Neural crest cell (in vitro differentiated cells): ENCODE data around the gene C5orf22. TPM values are rescaled to one million over a fixed set of nuclear protein-coding genes. Genes with fewer than 3 reads are reported as not detected.

Experiments
- DNase-seq: peaks from one replicate; pipeline ENCODE4 v3.0.0; 2021; ENCODE audit warnings: low read depth, mixed read lengths, low spot score
- H3K27ac Mint-ChIP-seq: one replicate; pipeline ENCODE4 v1.8.0; 2021; ENCODE audit warnings: mild to moderate bottlenecking, mixed read lengths; ENCODE audit not compliant: unreplicated experiment
- H3K27me3 Mint-ChIP-seq: 2 replicates; pipeline ENCODE4 v1.8.0; 2021; ENCODE audit warnings: low read depth, mild to moderate bottlenecking, mixed read lengths
- H3K36me3 Mint-ChIP-seq: 2 replicates; pipeline ENCODE4 v1.8.0; 2021; ENCODE audit warnings: low read depth, mild to moderate bottlenecking, mixed read lengths
- H3K4me1 Mint-ChIP-seq: 2 replicates; pipeline ENCODE4 v1.8.0; 2021; ENCODE audit warnings: mixed read lengths
- H3K4me3 Mint-ChIP-seq: one replicate; pipeline ENCODE4 v1.8.0; 2021; ENCODE audit warnings: mild to moderate bottlenecking, mixed read lengths
- H3K9me3 Mint-ChIP-seq: 2 replicates; pipeline ENCODE4 v1.8.0; 2021; ENCODE audit warnings: mixed read lengths
- total RNA-seq: library from RNA; stranded (reverse); gene quantifications from 2 replicates; pipeline ENCODE4 v1.2.1, GENCODE V29; 2021
- TF ChIP-seq, protein P1 (sequence below): fragments of 200-600 bp; sonication (generic); conservative IDR thresholded peaks from 2 replicates; pipeline ENCODE4 v1.5.0; 2021; ENCODE audit warnings: antibody characterized with exemption, mild to moderate bottlenecking

Gene C5orf22
- total RNA-seq, 1 donor from 2014 or later = 33.5 TPM

DNA sequence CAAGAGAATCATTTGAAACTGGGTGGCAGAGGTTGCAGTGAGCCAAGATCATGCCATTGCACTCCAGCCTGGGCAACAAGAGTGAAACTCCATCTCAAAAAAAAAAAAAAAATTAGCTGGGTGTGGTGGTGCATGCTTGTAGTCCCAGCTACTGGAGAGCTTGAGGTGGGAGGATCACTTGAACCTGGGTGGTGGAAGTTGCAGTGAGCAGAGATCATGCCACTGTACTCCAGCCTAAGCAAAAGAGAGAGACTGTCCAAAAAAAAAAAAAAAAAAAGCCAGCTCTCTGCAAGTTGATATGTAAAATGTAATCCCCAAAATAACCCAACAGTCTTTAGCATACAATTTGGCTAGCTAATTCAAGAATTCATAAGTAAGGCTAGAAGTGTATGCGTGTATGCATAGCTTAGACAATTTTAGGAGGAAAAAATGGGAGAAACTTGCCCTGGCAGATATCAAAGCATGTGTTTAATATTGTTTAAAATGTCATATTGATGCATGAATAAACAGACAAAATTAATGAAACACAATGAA lies 36.3 kb downstream of the C5orf22 start:
- TF ChIP-seq, protein P1, sequence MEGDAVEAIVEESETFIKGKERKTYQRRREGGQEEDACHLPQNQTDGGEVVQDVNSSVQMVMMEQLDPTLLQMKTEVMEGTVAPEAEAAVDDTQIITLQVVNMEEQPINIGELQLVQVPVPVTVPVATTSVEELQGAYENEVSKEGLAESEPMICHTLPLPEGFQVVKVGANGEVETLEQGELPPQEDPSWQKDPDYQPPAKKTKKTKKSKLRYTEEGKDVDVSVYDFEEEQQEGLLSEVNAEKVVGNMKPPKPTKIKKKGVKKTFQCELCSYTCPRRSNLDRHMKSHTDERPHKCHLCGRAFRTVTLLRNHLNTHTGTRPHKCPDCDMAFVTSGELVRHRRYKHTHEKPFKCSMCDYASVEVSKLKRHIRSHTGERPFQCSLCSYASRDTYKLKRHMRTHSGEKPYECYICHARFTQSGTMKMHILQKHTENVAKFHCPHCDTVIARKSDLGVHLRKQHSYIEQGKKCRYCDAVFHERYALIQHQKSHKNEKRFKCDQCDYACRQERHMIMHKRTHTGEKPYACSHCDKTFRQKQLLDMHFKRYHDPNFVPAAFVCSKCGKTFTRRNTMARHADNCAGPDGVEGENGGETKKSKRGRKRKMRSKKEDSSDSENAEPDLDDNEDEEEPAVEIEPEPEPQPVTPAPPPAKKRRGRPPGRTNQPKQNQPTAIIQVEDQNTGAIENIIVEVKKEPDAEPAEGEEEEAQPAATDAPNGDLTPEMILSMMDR = no peak
- no peaks in the 10 kb centered on the region for H3K4me1 Mint-ChIP-seq
- H3K27ac Mint-ChIP-seq = no peak overlapping the region
- H3K27me3 Mint-ChIP-seq = no peaks in the 10 kb centered on the region
- H3K9me3 Mint-ChIP-seq = peaks cover 7% of the 10 kb centered on the region
- DNase-seq = no peak
- H3K36me3 Mint-ChIP-seq = peaks cover 7% of the 10 kb centered on the region
- no peak overlapping the region for H3K4me3 Mint-ChIP-seq

DNA sequence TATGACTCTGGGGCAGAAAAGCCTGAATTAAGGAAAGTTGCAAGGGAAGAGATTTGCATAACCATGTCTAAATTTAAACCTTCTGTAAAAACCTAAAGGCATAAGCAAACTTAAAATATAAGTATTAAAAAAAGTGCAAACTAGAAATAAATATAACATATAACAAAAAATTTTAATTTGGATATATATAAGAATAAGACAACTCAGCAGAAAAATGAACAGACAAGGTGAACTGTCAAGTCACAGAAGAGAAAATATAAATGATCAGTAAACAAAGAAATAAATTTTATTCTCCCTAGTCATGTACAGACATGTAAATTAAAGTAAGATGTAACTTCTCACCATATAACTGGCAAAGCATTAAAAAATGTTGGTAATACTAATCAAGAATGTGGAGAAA lies 37.0 kb downstream of the C5orf22 start:
- Mint-ChIP-seq H3K4me3 (no peak overlapping the region), H3K9me3 (peaks cover 7% of the 10 kb centered on the region), H3K27me3 (no peaks in the 10 kb centered on the region), H3K36me3 (peaks cover 7% of the 10 kb centered on the region), H3K4me1 (no peaks in the 10 kb centered on the region), H3K27ac (no peak overlapping the region)
- TF ChIP-seq, protein P1 = no peak
- no peak for DNase-seq

DNA sequence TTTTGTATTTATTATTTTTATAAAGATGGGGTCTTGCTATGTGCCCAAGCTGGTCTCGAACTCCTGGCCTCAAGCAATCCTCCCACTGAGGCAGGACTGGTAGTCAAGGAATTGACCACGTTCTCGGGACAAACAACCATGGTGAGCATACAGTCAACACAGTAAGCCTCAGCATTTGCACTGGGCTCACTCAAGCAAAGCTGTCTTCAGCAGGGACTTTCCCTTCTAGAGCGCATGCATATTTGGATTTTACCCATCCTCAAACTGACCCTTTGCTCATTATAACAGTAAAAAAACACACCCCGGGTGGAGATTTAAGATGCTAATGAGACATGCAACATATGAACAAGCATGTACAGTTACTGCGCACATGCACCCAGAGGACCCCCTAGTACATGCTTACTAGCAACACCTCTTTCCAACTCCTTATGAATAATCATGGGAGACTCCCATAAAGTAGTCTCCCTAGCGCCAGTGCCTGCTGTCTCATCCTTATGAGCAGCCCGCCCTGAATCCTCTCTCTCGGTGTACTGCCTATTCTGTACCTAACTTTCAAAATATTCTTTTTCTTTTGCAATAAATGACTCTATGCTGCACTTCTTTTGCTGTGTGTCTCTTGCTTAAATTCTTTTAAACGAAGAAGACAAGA lies 41.5 kb downstream of the C5orf22 start:
- no peak for DNase-seq
- Mint-ChIP-seq H3K4me3 (no peak overlapping the region), H3K4me1 (no peaks in the 10 kb centered on the region), H3K27ac (no peak overlapping the region), H3K9me3 (no peaks in the 10 kb centered on the region), H3K36me3 (no peaks in the 10 kb centered on the region), H3K27me3 (peaks cover 13% of the 10 kb centered on the region)
- TF ChIP-seq, protein P1 = no peak

DNA sequence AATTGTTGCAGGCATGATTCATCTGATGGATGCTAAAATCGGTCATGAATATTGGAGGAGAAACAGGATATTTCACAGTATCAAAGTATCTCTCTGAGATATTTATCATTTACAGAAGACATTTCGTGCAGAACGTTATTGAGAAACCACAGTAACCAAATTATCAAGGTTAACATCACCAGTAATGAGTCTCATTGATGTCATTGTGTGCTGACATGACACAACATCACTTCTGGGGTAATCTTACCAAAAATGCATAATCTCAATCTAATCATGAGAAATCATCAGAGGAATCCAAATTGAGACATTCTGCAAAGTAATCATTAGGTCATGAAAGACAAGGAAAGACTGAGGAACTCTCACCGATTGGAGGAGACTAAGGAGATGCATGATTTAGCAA lies 42.7 kb downstream of the C5orf22 start:
- H3K27ac Mint-ChIP-seq = no peak overlapping the region
- peaks cover 15% of the 10 kb centered on the region for H3K27me3 Mint-ChIP-seq
- DNase-seq = no peak
- H3K4me3 Mint-ChIP-seq = no peak overlapping the region
- no peaks in the 10 kb centered on the region for H3K9me3 Mint-ChIP-seq
- no peaks in the 10 kb centered on the region for H3K4me1 Mint-ChIP-seq
- TF ChIP-seq, protein P1 = no peak
- H3K36me3 Mint-ChIP-seq = no peaks in the 10 kb centered on the region

DNA sequence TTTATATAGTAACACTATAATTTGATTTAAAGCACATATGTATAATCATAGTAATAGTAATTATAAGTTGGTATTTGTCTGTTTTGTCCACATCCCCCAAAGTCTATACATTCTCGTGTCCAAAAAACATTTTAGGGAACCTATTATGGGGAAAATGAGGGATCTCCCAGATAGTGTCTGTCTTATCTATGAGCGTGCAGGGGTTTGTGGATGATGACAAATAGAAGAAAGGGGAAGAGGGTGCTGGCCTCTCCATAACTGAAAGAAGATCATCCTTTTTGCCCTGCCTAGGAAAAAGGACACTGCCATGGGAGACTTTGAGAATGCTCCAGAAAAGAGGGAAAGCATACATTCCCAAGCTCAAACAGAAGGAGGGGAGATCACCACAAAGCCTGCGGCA lies 45.3 kb downstream of the C5orf22 start:
- Mint-ChIP-seq H3K27ac (no peak overlapping the region), H3K4me1 (no peaks in the 10 kb centered on the region), H3K36me3 (no peaks in the 10 kb centered on the region), H3K9me3 (no peaks in the 10 kb centered on the region), H3K4me3 (no peak overlapping the region), H3K27me3 (peaks cover 24% of the 10 kb centered on the region)
- TF ChIP-seq, protein P1 = no peak
- no peak for DNase-seq
